Ammon's horn (tissue), 1 donor: ENCODE results near the gene TRIM42.
A peak's percentile ranks its signal among the peaks of the same experiment; 100 is the strongest.

Experiments
- DNase-seq: peaks from one replicate; pipeline ENCODE4 v3.0.0-alpha.2; 2016; ENCODE audit warnings: low spot score

The TRIM42 gene

GRCh38 chr3:140677764-140678163 is at the start of gene TRIM42:
TSS of gene TRIM42 (plus strand) at chr3:140678064. CDS start at chr3:140678230, 166 bp downstream.
- DNase-seq: no peak

GRCh38 chr3:140628606-140629005 is 49.3 kb upstream of the TRIM42 start:
- no peak for DNase-seq

GRCh38 chr3:140629357-140630137 is 48.3 kb upstream of the TRIM42 start:
- DNase-seq: peak; percentile 35

GRCh38 chr3:140630366-140630765 is 47.5 kb upstream of the TRIM42 start:
- DNase-seq: no peak

GRCh38 chr3:140630866-140631265 is 47.0 kb upstream of the TRIM42 start:
- no peak for DNase-seq

- no peak for DNase-seq
These were observed 42.6 kb upstream of the TRIM42 start for GRCh38 chr3:140635276-140635675.

- no peak for DNase-seq
These were observed 41.3 kb upstream of the TRIM42 start for GRCh38 chr3:140636406-140637138.

- DNase-seq: no peak
These were observed 26.6 kb upstream of the TRIM42 start for GRCh38 chr3:140651287-140651686.

- no peak for DNase-seq
These were observed 22.2 kb upstream of the TRIM42 start for GRCh38 chr3:140655678-140656077.

- DNase-seq: no peak
These were observed 13.8 kb upstream of the TRIM42 start for GRCh38 chr3:140664111-140664510.

GRCh38 chr3:140682586-140682985 is 4.7 kb downstream of the TRIM42 start:
- no peak for DNase-seq

GRCh38 chr3:140686128-140686527 is 8.3 kb downstream of the TRIM42 start:
- no peak for DNase-seq

- no peak for DNase-seq
These were observed 9.1 kb downstream of the TRIM42 start for GRCh38 chr3:140686948-140687347.

- no peak for DNase-seq
These were observed 17.6 kb downstream of the TRIM42 start for GRCh38 chr3:140695361-140696061.

- DNase-seq: no peak
These were observed 21.8 kb downstream of the TRIM42 start for GRCh38 chr3:140699516-140700231.

GRCh38 chr3:140702281-140702680 is 24.4 kb downstream of the TRIM42 start:
- DNase-seq: no peak

GRCh38 chr3:140703496-140703895 is 25.6 kb downstream of the TRIM42 start:
- no peak for DNase-seq

- no peak for DNase-seq
These were observed 26.9 kb downstream of the TRIM42 start for GRCh38 chr3:140704733-140705132.

- DNase-seq: no peak
These were observed 28.1 kb downstream of the TRIM42 start for GRCh38 chr3:140705954-140706353.

GRCh38 chr3:140706360-140706759 is 28.5 kb downstream of the TRIM42 start:
- DNase-seq: no peak

- no peak for DNase-seq
These were observed 31.0 kb downstream of the TRIM42 start for GRCh38 chr3:140708815-140709214.

GRCh38 chr3:140709751-140710150 is 31.9 kb downstream of the TRIM42 start:
- no peak for DNase-seq
